H9 (cell line): ENCODE measurements around the gene INSC. TPM values are rescaled to one million over a fixed set of nuclear protein-coding genes. Genes with fewer than 3 reads are reported as not detected.

Experiments
- DNase-seq: peaks from one replicate; pipeline ENCODE4 v3.0.0-alpha.2; 2017
- H2AFZ ChIP-seq: one replicate; pipeline ENCODE4 v1.6.1; 2013; ENCODE audit warnings: mild to moderate bottlenecking, low read length, control low read depth, moderate library complexity
- H2AK5ac ChIP-seq: 2 replicates; pipeline ENCODE4 v1.6.1; 2013; ENCODE audit warnings: low read length, control low read depth, mixed read lengths; ENCODE audit not compliant: insufficient read length
- H2BK120ac ChIP-seq: one replicate; pipeline ENCODE4 v1.6.1; 2013; ENCODE audit warnings: low read depth, mild to moderate bottlenecking, low read length, control low read depth, inconsistent platforms; ENCODE audit not compliant: poor library complexity, severe bottlenecking
- H2BK12ac ChIP-seq: 2 replicates; pipeline ENCODE4 v1.6.1; 2013; ENCODE audit warnings: low read length, control low read depth, mixed read lengths, low read depth; ENCODE audit not compliant: insufficient read length
- H2BK15ac ChIP-seq: 2 replicates; pipeline ENCODE4 v1.6.1; 2013; ENCODE audit warnings: low read depth, low read length, control low read depth
- H2BK20ac ChIP-seq: one replicate; pipeline ENCODE4 v1.6.1; 2013; ENCODE audit warnings: low read depth, mild to moderate bottlenecking, low read length, control low read depth, inconsistent platforms; ENCODE audit not compliant: poor library complexity, severe bottlenecking
- H2BK5ac ChIP-seq: 2 replicates; pipeline ENCODE4 v1.6.1; 2013; ENCODE audit warnings: low read length, control low read depth, mixed read lengths; ENCODE audit not compliant: insufficient read length
- H3K14ac ChIP-seq: 2 replicates; pipeline ENCODE4 v1.6.1; 2013; ENCODE audit warnings: low read length, control low read depth; ENCODE audit not compliant: insufficient read depth
- H3K18ac ChIP-seq: 2 replicates; pipeline ENCODE4 v1.6.1; 2013; ENCODE audit warnings: low read depth, mild to moderate bottlenecking, mixed read lengths, low read length, control low read depth; ENCODE audit not compliant: insufficient read length
- H3K23ac ChIP-seq: 2 replicates; pipeline ENCODE4 v1.6.1; 2013; ENCODE audit warnings: low read length, control low read depth, mixed read lengths, low read depth; ENCODE audit not compliant: insufficient read length
- H3K23me2 ChIP-seq: 2 replicates; pipeline ENCODE4 v1.6.1; 2013; ENCODE audit warnings: low read depth, mild to moderate bottlenecking, mixed read lengths, low read length, control low read depth; ENCODE audit not compliant: insufficient read length, poor library complexity, severe bottlenecking
- H3K27ac ChIP-seq: 2 replicates; pipeline ENCODE4 v1.5.1; 2013; ENCODE audit warnings: low read length, control low read depth, mixed read lengths, low read depth; ENCODE audit not compliant: insufficient read length
- H3K27me3 ChIP-seq: 2 replicates; pipeline ENCODE4 v1.6.1; 2013; ENCODE audit warnings: low read length, control low read depth, inconsistent platforms; ENCODE audit not compliant: insufficient read depth
- H3K4ac ChIP-seq: 2 replicates; pipeline ENCODE4 v1.6.1; 2013; ENCODE audit warnings: low read depth, mild to moderate bottlenecking, control low read depth, inconsistent platforms, low read length, moderate library complexity
- H3K4me1 ChIP-seq: 2 replicates; pipeline ENCODE4 v1.6.1; 2013; ENCODE audit warnings: low read length, control low read depth, inconsistent platforms; ENCODE audit not compliant: insufficient read depth
- H3K4me2 ChIP-seq: 2 replicates; pipeline ENCODE4 v1.6.1; 2013; ENCODE audit warnings: low read length, control low read depth, mixed read lengths; ENCODE audit not compliant: insufficient read length, insufficient read depth
- H3K56ac ChIP-seq: 2 replicates; pipeline ENCODE4 v1.6.1; 2013; ENCODE audit warnings: low read depth, mild to moderate bottlenecking, mixed read lengths, low read length, control low read depth; ENCODE audit not compliant: insufficient read length
- H3K79me1 ChIP-seq: 2 replicates; pipeline ENCODE4 v1.6.1; 2013; ENCODE audit warnings: low read depth, mild to moderate bottlenecking, moderate library complexity, low read length, control low read depth, inconsistent platforms; ENCODE audit not compliant: insufficient read depth, poor library complexity, severe bottlenecking
- H3K79me2 ChIP-seq: 2 replicates; pipeline ENCODE4 v1.6.1; 2013; ENCODE audit warnings: low read length, control low read depth, inconsistent platforms; ENCODE audit not compliant: insufficient read depth
- H3K9ac ChIP-seq: 2 replicates; pipeline ENCODE4 v1.6.1; 2013; ENCODE audit warnings: low read length, control low read depth, mixed read lengths; ENCODE audit not compliant: insufficient read length; ENCODE audit errors: extremely low read depth
- H3K9me3 ChIP-seq: one replicate; pipeline ENCODE4 v1.6.1; 2013; ENCODE audit warnings: low read depth, low read length, inconsistent platforms; ENCODE audit not compliant: control insufficient read depth
- H3T11ph ChIP-seq: one replicate; pipeline ENCODE4 v1.6.1; 2013; ENCODE audit warnings: mild to moderate bottlenecking, low read length, control low read depth, inconsistent platforms
- H4K20me1 ChIP-seq: one replicate; pipeline ENCODE4 v1.6.1; 2013; ENCODE audit not compliant: control insufficient read depth, insufficient read length, insufficient read depth
- H4K5ac ChIP-seq: 2 replicates; pipeline ENCODE4 v1.6.1; 2013; ENCODE audit warnings: low read depth, mild to moderate bottlenecking, mixed read lengths, low read length, control low read depth; ENCODE audit not compliant: insufficient read length
- H4K8ac ChIP-seq: replicated peaks from 2 replicates; pipeline ENCODE4 v1.6.1; 2013; ENCODE audit warnings: low read length, control low read depth, mixed read lengths, low read depth; ENCODE audit not compliant: insufficient read length
- H4K91ac ChIP-seq: 2 replicates; pipeline ENCODE4 v1.6.1; 2013; ENCODE audit warnings: low read depth, mild to moderate bottlenecking, moderate library complexity, mixed read lengths, low read length, control low read depth; ENCODE audit not compliant: insufficient read length
- H3K27ac Mint-ChIP-seq, 3 experiments: 2 replicates in 2 of 3; 3 replicates in 1 of 3; pipeline ENCODE4 v1.8.0; 2020 to 2021; ENCODE audit warnings: mixed read lengths in 3 of 3, mild to moderate bottlenecking in 1 of 3, moderate library complexity in 1 of 3
- H3K27me3 Mint-ChIP-seq: 2 replicates; pipeline ENCODE4 v1.8.0; 2021; ENCODE audit warnings: low read depth, mild to moderate bottlenecking, moderate library complexity, mixed read lengths
- H3K36me3 Mint-ChIP-seq, 3 experiments: 2 replicates in 2 of 3; 3 replicates in 1 of 3; pipeline ENCODE4 v1.8.0; 2020 to 2021; ENCODE audit warnings: low read depth in 3 of 3, mixed read lengths in 3 of 3; ENCODE audit not compliant: insufficient read depth in 1 of 3
- H3K4me1 Mint-ChIP-seq, 2 experiments: 2 replicates each; pipeline ENCODE4 v1.8.0; 2020; ENCODE audit warnings: mixed read lengths in 2 of 2
- H3K4me3 Mint-ChIP-seq, 2 experiments: 2 replicates in 1 of 2; 3 replicates in 1 of 2; pipeline ENCODE4 v1.8.0; 2020 to 2021; ENCODE audit warnings: mild to moderate bottlenecking in 2 of 2, mixed read lengths in 2 of 2, moderate library complexity in 1 of 2
- H3K9me3 Mint-ChIP-seq, 2 experiments: 2 replicates in 1 of 2; 3 replicates in 1 of 2; pipeline ENCODE4 v1.8.0; 2020; ENCODE audit warnings: mild to moderate bottlenecking in 2 of 2, mixed read lengths in 2 of 2, moderate library complexity in 1 of 2
- CTCF ChIP-seq: fragments of 200-600 bp; sonication (generic); conservative IDR thresholded peaks from 3 replicates; pipeline ENCODE4 v1.8.0; 2021; ENCODE audit warnings: antibody characterized with exemption, mild to moderate bottlenecking
- WGBS: extraction: QIAGEN DNeasy Blood & Tissue Kit; methylation state at CpG from one replicate; pipeline ENCODE4 v1.1.7; 2013; ENCODE audit warnings: missing lambda C conversion rate, low lambda C conversion rate, mixed read lengths; ENCODE audit not compliant: insufficient read length; ENCODE audit errors: extremely low coverage; 5-methylcytosine and 5-hydroxymethylcytosine counted together
- total RNA-seq: library from RNA; stranded (reverse); gene quantifications from 2 replicates; pipeline ENCODE4 v1.2.1, GENCODE V29; 2021

Gene INSC
- total RNA-seq, 1 experiment from 2014 or later = not detected

GRCh38 chr11:15224466-15224865, 109.7 kb downstream of the INSC start:
- no peak overlapping the region for H4K91ac ChIP-seq
- H3K4me1 ChIP-seq = no peaks in the 10 kb centered on the region
- no peak overlapping the region for H4K5ac ChIP-seq
- H2AK5ac ChIP-seq = no peak overlapping the region
- H4K20me1 ChIP-seq = no peaks in the 10 kb centered on the region
- H3K14ac ChIP-seq = no peak overlapping the region
- H2BK5ac ChIP-seq = no peak overlapping the region
- H3K27me3 ChIP-seq = no peaks in the 10 kb centered on the region
- no peak overlapping the region for H4K8ac ChIP-seq
- no peak overlapping the region for H3T11ph ChIP-seq
- no peaks in the 10 kb centered on the region for H3K79me2 ChIP-seq
- H2BK20ac ChIP-seq = no peak overlapping the region
- H3K27me3 Mint-ChIP-seq = peaks cover 2% of the 10 kb centered on the region
- H3K79me1 ChIP-seq = no peaks in the 10 kb centered on the region
- H3K4me3 Mint-ChIP-seq = no peak overlapping the region
- DNase-seq = no peak
- H3K4me2 ChIP-seq = no peak overlapping the region
- WGBS = no CpG with 5 or more reads among the region's 3 CpGs
- no peak overlapping the region for H3K27ac ChIP-seq
- no peak for TF ChIP-seq CTCF
- no peak overlapping the region for H2BK120ac ChIP-seq
- H3K27ac Mint-ChIP-seq = no peak overlapping the region
- no peaks in the 10 kb centered on the region for H3K23me2 ChIP-seq
- H2AFZ ChIP-seq = no peak overlapping the region
- no peak overlapping the region for H3K18ac ChIP-seq
- no peak overlapping the region for H3K4ac ChIP-seq
- no peak overlapping the region for H3K23ac ChIP-seq
- H2BK15ac ChIP-seq = no peak overlapping the region
- no peak overlapping the region for H3K9ac ChIP-seq
- no peaks in the 10 kb centered on the region; a peak in 1 of 7 replicates for H3K36me3 Mint-ChIP-seq
- H2BK12ac ChIP-seq = no peak overlapping the region
- H3K9me3 ChIP-seq = no peaks in the 10 kb centered on the region
- peaks cover 0 to 8% of the 10 kb centered on the region in 2 experiments; a peak in 2 of 4 replicates for H3K4me1 Mint-ChIP-seq
- H3K9me3 Mint-ChIP-seq = no peaks in the 10 kb centered on the region
- no peak overlapping the region for H3K56ac ChIP-seq
